Kasumi-1 (cell line): Measurements from ENCODE around the gene CCR8.
"Not testable (repeated sequence)": the region's sequence is repeated elsewhere in the genome, so short reads cannot be mapped to it uniquely, and the experiment has no call there.

Experiments
- DNase-seq, 2 experiments: peaks; one replicate each; lab custom pipeline; 2025; lab: John Stamatoyannopoulos, UW

CCR8 gene

GRCh38 chr3:39350714-39351113 lies 21.2 kb downstream of the CCR8 start:
- DNase-seq, result peak; percentile 92

GRCh38 chr3:39351134-39351533 lies 21.6 kb downstream of the CCR8 start:
- not testable (repeated sequence) for DNase-seq

- not testable (repeated sequence) for DNase-seq
Measured at GRCh38 chr3:39353168-39353927, 23.8 kb downstream of the CCR8 start.

DNA sequence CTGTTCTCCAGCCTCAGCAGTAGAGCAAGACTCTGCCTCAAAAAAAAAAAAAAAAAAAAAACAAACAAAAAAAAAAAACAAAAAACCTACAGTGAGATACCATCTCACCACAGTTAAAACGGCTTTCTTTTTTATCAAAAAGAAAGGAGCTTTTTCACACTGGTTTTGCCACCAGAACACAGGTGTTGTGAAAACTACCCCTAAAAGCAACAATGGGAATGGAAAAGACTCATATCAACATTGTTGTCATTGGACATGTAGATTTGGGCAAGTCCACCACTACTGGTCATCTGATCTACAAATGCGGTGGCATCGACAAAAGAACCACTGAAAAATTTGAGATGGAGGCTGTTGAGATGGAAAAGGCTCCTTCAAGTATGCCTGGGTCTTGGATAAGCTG lies 28.8 kb downstream of the CCR8 start:
- DNase-seq, result no peak

DNA sequence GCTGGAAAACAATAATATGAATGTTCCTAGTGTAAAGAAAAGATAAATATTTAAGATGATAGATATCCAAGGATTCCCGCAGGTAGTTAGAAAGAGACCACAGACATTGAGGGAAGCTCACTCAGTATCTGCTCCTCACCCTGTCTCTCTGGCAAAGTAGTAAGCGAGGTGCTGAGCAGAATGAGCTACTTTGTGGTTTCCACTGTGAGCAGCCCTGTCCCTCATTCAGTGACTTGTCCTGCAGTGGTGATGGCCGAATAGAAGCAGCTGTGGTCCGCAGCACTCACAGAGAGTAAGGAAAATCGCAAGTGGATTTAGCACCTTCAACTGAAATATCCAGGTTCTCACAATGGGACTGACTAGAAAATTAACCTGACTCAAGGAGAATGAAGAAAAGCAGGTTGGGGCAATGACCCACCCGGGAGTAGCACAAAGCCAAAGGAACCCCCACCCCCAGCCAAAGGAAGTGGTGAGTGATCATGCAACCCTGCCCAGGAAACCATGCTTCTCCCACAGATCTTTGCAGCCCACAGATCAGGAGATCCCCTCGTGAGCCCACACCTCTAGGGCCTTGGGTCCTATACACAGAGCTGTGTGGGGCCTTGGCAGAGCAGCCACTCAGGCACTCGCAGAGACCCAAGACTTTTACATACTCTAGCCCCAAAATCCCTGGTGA lies 31.9 kb downstream of the CCR8 start:
- DNase-seq, result peak; percentile 33 to 42

GRCh38 chr3:39362192-39362591 lies 32.7 kb downstream of the CCR8 start:
- no peak for DNase-seq

DNA sequence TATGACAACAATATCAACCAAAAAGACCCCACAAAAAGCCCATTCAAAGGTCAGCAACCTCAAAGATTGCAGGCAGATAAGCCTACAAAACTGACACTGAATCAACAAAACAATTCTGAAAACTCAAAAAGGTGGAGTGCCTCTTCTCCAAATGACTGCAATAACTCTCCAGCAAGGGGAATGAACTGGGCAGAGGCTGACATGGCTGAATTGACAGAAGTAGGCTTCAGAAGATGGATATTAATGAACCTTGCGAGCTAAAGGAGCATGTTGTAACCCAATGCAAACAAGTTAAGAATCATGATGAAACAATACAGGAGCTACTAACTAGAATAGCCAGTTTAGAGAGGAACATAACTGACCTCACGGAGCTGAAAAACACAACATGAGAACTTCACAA lies 33.3 kb downstream of the CCR8 start:
- DNase-seq, result no peak

- not testable (repeated sequence) for DNase-seq
Measured at GRCh38 chr3:39370450-39370849, 40.9 kb downstream of the CCR8 start.

GRCh38 chr3:39372833-39373232 lies 43.3 kb downstream of the CCR8 start:
- no peak for DNase-seq

GRCh38 chr3:39376959-39377634 lies 47.6 kb downstream of the CCR8 start:
- DNase-seq, result no peak

- DNase-seq, result no peak
Measured at GRCh38 chr3:39378088-39378487, 48.6 kb downstream of the CCR8 start.

- no peak for DNase-seq
Measured at GRCh38 chr3:39378957-39379777, 49.7 kb downstream of the CCR8 start.

DNA sequence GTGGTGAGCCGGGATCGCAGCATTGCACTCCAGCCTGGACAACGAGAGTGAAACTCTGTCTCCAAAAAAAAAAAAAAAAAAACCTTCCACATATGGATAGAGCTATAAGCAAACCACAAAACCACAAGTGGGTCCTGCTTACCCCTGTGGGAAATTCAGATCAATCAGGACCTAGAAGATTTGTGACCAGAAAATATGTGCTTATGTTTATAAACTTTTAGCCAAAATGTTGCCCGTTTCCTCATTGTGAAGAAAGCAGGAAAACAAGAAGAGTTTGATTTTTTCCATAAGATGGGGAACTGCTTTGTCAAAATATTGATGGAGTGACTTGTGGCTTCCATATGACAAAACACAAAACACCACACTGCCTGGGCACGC lies 50.3 kb downstream of the CCR8 start:
- no peak for DNase-seq

- DNase-seq, result no peak
Measured at GRCh38 chr3:39381432-39381831, 51.9 kb downstream of the CCR8 start.
